Effector CD4-positive, alpha-beta T cell (primary cell): Measurements from ENCODE around the gene CFAP57. TPM values are rescaled to one million over a fixed set of nuclear protein-coding genes. Genes with fewer than 3 reads are reported as not detected.
"Not testable (repeated sequence)": the region's sequence is repeated elsewhere in the genome, so short reads cannot be mapped to it uniquely, and the experiment has no call there.

Experiments
- DNase-seq: peaks from one replicate; pipeline ENCODE4 v3.0.0-alpha.2; 2020
- total RNA-seq: gene quantifications from one replicate; lab custom pipeline; 2026; lab: John Stamatoyannopoulos, UW

CFAP57 gene
- total RNA-seq = not detected

DNA sequence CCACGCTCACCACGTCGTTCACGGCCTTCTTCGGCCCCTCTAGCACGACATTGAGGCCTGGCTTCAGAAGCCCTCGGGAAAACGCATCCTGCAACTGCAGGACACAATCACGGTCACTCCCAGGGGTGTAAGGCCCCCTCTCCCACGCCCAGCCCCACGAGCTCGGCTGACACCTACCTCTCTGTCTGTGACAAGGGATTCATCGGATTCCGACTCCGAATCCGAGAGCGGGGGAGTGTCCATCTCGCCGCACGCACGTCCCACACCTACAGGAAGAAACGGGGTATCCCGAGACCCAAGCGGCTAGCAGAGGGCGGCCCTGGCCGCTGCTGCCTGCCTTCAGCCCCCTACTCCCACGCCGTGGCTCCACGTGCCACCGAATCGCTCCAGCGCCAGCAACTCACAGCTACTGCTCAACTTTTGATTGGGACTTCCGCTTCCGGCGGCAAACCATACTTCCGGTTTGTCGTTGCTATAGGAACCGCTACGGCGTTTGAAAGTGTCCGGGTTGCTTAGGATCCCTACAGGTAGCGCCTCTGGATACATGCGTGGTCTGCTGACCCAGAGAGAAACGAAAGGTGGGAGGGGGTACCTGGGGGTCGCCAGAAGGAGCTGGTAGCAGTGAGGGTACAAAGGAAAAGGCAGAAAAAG, at the start of gene CFAP57, which contains the start of gene EBNA1BP2:
Gene CFAP57 (plus strand): TSS at position 455 of the 651 bp plus-strand sequence. CDS start 424 bp downstream, outside the sequence.
Gene EBNA1BP2 (minus strand): TSS at position 415 of the 651 bp plus-strand sequence. CDS start 172 bp downstream, at position 243.
- DNase-seq = peak; percentile 87

DNA sequence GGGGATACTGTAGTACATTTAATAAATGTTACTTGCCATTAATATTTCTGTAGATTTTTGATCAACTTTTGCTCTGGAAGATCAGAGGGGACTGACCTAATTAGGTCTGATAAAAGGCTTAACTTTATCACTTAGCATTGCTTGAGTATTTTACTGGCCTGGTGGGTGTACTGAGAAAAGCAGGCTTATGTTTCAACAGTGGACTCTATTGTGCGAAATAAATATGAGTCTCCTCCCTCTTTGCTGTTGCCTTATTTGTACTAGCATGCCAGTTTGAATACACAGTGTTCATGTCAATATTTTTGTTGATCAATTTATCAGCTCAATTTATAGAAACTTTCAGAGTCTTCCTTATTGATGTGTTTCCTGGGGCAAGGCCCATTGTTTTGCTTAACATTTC, 49.1 kb upstream of the CFAP57 start:
- DNase-seq = no peak

DNA sequence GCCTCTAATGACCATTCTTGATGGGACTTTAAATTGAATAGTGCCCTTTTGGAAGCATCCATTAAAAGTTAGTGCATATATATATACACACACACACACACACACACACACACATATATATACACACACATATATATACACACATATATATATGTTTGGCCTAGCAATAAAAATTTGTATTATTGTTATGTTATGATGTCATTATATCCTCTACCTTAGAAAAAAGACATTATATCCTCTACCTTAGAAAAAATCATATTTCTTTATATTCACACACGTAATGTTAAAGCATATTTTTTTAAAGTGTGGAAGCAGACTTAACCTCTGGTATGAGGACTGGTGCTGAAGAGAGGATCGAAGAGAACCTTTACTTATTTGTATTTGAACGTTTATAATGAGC, 43.3 kb upstream of the CFAP57 start:
- no peak for DNase-seq

DNA sequence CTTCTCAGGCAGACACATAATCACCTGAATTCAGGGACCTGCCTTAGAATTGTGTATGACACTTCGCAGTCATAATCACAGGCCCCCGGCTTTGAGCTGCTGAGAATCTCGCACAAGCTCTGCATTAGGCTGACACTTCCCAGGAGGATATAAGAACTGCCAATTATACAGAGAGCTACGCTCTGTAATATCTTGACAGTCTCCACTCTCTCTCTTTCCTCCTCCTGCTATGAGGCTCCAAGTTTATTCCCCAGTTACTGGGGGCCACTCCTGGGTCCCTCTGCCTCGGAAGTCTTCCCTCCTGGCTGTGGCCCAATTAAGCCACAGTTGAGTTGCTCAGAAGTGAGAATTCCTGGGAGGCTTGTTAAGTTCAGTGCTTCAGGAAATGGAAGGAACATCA, 42.7 kb upstream of the CFAP57 start:
- no peak for DNase-seq

DNA sequence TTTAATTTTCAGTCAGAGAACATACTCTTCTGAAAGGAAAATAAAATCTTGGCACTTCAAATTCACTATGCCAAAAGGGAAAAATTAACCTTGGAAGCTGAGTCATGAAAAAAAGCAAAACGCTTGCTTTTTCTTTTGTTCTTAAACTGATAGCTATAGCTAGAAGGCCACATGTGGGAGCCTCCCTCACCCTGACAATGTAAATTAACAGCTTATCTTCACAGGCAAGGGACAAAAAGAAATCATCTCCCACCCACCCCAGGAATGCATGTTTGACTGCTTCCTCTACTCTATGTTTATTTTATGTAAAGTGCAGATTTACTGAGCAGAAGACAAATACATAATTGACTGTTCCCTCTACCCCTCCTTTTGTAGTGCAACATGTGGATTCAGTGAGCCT, 38.1 kb upstream of the CFAP57 start:
- no peak for DNase-seq

DNA sequence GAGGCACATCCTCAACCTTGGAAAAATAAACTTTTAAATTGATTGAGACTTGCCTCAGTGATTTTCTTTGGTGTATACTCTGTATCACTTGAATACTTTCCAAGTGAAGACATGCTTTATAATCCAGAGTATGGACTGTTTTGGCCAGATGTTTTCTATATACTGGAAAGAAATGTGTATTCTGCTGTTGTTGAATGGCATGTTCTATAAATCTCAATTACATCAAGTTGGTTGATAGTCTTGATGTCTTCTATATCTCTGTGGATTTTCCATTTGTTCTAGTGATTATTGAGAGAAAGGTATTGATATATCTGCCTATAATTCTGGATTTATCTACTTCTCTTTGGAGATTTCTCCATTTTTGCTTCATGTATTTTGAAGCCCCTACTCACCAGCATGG, 37.5 kb upstream of the CFAP57 start:
- DNase-seq = no peak

DNA sequence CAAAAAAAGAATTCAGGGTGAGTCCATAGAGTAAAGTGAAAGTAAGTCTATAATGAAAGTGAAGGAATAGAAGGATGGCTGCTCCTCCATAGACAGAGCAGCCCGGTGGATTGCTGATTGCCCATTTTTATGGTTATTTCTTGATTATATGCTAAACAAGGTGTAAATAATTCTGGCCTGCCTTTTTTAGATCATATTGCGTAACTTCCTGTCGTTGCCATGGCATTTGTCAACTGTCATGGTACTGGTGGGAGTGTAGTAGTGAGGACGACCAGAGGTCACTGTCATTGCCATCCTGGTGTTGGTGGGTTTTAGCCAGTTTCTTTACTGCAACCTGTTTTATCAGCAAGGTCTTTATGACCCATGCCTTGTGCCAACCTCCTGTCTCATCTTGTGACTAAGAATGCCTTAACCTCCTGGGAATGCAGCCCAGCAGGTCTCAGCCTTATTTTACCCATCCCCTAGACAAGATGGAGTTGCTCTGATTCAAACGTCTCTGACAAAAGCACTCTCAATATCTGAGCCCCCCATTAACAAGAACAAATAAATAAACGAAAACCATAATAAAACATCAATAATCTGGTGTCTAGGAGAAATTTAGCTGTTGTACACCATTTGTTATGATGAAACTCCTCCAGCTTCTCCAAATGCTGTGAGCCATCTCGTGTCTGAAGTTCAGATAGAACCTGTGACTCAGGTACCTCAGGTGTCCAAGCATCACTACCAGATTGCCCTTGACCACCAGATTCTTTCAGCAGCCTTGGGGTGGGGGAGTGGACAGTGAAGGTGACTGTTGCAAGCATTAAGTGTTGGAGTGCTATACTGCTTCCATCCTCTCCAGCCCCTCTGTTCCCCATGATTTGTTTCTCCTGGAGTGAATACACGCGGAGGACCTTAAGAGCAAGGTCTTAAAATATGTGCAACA, 36.0 kb upstream of the CFAP57 start:
- no peak for DNase-seq

DNA sequence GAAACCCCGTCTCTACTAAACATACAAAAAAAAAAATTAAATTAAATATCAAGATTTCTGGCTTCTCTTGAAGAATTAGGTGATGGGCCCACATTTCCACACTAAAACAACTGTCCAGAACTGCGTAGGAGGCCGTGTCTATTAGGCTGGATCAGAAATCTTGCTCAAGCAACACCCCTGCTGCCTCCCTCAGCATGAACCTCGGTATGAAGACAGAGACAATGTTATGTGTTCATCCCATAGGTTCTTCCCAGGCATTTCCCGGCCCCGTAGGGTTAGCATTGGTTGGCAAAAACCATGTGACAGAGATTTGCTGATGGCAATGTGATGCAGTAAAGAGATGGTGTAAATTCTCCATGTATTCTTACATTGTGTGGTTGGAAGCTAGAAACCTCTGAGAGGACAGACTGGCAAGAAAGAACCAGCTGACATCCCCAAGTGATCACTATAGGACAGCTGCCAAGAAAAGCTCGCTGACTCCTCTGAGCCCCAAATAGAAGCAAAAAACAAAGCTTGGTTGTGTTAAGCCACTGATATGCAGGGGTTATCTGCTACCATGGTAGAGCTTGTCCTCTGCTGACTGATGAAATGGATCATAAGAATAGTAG, 34.6 kb upstream of the CFAP57 start:
- DNase-seq = no peak

DNA sequence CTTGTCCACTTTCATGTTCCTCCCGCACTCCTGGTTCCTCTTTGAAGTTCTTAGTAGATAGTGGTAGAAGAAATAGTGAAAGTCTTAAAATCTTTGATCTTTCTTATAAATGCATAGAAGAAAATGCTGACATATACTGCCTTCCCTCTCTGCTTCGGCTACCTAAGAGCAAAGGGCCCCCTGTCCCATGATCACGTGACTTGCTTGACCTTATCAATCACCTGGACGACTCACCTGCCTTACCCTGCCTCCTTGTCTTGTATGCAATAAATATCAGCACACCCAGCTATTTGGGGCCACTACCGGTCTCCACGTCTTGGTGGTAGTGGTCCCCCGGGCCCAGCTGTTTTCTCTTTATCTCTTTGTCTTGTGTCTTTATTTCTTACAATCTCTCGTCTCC, 32.8 kb upstream of the CFAP57 start:
- DNase-seq = not testable (repeated sequence)

DNA sequence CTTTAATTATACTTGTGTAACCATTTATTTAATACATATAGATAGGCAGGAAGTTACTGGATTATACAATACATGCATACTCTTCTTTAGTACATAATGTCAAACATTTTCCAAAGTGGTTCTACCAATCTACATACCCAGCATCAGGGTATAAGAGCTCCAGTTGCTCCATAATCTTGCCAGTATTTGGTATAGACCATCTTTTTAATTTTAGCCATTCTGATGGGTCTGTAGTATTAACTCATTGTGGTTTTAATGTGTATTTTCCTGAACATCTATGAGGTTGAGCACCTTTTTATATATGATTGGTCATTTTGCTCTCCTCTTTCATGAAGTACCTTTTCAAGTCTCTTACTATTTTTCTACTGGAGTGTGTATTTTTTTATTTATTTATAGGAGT, 32.1 kb upstream of the CFAP57 start:
- DNase-seq = no peak

DNA sequence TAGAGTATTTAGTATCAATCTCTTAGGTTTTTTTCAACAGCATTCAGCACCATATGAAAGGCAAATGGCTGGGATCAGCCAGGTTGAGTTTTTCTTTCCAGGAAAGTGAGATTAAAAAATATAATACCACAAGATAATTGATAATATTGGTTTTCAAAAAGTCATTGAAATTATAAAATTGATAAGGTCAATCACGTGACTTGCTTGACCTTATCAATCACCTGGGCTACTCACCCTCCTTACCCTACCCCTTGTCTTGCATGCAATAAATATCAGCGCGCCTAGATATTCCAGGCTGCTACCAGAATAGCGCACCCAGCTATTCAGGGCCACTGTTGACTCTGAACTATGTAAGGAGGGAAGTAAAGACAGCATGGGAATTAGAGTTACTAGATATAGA, 31.5 kb upstream of the CFAP57 start:
- no peak for DNase-seq

DNA sequence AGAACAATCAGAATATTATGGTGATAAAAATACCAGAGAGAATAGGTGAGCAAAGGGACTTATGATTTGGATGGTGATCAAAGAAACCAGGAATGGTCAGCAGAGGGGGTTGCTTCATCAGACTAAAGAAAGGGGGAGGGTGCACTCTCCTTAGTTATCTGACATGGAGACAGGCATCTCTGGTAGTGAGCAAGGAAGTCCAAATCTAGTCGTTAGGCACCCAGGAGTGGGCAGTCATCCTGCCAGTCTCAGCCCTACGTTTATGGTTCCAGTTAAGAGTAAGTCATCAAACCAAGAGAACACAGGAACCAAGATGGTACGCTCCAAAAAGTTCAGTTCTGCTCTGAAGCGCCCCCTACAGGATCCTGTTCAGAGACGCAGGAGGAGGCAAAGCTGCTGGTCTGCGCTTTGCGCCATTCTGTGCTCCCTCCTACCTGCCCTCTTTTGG, 28.7 kb upstream of the CFAP57 start:
- DNase-seq = no peak

DNA sequence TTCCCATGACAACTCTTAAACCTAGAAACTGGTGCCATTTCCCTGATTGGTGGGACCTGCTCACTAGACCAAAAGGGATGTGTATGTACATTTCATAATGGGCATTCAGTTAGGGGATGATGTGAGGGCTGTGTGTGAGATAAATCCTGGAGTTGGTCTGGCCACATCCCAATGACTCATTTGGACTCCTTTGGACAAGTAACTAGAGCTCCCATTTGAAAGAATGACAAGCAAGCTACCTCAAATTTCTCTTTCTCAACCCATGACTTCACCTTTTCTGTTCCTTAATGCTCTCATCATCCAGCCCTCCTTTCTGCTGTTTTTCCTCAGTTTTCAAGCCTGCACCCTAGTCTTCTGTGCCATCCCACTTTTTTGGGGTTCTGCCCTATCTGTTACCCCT, 27.9 kb upstream of the CFAP57 start:
- DNase-seq = no peak

DNA sequence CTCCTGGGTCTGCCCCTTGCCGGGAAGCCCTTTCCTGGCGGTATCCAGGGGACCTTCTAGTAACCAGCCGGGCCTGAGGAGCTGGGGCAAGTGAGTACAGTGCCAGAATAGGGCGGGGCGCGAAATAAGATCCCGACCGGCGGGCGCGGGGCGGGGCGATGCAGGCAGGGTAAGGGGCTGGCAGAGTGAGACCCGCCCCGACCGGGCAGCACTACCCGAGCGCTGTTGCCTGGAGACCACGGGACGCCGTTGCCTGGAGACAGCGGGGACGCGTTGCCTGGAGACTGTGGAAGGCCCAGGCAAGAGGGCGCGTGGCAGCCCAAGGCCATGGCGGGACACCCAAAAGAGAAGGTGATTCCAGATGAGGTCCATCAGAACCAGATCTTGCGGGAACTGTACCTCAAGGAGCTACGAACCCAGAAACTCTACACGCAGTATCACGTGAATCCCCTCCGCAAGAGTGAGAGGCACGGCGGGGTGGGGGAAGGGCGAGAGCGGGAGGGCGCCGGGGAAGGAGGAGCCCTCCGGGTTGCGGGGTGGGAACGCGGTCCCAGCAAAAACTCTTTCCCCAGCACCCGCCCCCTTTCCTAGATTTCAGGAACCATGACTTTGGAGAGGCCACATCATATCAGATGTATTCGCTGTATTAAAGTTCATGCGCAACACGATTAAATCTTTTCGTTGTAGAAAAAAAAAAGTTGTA, 24.4 kb upstream of the CFAP57 start:
- DNase-seq = no peak

DNA sequence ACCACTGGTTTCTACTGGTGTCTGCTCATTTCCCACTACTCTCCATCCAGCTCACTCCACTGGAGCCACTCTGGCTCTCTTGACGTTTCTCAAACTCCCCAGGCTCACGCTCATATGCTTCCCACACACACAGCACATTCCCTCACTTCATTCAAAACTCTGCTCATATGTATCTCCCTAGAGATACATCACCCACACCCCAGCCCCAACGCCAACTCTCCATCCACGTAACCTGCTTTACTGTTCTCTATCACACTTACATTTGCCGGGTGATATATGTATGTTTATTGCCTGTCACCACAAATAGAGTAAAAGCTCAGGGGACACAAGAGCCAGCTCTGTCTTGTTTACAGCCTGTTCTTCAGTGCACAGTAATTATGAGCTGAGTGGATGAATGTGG, 22.2 kb upstream of the CFAP57 start:
- DNase-seq = no peak

DNA sequence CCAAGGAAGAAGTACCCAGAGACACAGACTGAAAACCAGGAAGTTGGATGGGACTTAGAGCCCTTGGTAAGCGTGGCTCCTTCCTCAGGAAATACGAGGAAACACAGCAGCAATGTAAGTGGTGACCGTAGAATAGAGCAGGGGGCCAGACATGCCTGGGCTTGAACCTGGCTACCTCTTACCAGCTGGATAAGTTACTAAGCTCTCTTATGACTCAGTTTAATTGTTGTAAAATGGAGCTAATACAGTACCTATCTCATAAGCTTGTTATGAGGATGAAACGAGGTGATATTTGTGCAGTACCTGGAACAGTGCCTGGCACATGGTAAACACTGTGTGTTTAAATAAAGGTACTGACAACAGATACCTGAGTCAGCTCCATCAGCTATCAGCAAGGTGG, 19.3 kb upstream of the CFAP57 start:
- DNase-seq = no peak

DNA sequence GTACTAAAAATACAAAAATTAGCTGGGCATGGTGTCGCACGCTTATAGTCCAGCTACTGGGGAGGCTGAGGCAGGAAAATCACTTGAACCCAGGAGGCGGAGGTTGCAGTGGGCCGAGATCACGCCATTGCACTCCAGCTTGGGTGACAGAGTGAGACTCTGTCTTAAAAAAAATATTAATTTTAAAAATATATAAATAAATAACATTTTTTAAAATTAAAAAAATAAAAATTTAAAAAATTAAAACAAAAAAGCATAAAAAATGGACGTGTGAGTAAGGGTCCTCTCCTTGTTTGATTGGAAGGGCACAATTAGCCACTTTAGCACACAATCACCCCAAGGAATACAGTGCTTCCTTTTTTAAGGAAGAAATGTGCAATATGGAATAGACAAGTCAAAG, 18.7 kb upstream of the CFAP57 start:
- DNase-seq = no peak

DNA sequence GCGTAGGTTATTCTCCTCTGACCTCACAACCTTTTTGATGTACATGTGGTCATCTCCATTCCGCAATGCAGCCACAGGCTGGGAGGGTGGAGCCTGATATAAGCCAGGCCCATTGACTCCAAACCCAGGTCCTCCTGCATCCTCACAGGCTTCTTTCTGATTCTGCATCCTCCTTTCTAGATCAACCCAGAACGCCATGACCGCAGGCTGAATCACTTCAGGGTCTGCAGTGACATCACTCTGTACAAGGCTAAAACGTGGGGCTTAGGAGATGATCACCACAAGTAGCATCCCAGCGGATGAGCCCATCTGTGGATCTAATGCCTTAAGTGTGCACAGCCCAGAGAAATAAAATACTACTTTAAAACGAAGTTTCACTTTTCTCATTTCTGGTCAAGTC, 16.1 kb upstream of the CFAP57 start:
- DNase-seq = no peak

DNA sequence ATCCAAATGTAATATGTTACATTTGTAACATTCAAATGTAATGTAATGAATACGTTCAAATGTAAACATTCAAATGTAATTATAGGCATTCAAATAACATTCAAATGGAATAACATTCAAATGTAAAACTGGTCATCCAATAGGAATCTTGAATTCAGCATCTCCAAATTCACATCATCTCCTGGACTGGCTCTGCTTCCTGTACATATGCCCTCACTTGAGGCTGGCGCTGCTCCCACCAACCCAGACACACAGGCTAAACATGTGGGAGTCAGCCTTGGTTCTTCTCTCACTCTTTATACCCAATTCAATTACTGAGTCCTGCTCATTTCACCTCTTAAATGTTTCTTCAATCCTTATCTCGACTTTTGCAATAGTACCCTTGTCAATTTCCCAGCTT, 7.0 kb upstream of the CFAP57 start:
- no peak for DNase-seq

DNA sequence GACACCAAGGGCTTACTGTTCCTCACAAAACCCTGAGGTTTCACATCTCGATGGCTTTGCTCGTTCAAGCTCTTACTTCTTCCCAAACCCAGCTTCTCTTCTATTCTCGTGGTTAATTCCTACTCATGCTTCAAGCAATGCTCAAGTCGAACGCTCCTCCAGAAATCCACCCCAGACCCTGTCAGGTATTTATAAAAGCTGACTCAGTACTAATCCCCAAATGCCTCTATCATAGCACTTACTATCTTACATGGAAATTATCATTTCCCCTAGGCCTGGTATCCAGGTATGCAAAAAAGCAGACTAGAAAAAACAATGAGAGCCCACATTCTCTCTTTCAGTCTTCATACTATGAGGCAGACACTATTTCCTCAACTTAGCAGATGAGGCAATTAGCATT, 6.4 kb upstream of the CFAP57 start:
- DNase-seq = no peak

DNA sequence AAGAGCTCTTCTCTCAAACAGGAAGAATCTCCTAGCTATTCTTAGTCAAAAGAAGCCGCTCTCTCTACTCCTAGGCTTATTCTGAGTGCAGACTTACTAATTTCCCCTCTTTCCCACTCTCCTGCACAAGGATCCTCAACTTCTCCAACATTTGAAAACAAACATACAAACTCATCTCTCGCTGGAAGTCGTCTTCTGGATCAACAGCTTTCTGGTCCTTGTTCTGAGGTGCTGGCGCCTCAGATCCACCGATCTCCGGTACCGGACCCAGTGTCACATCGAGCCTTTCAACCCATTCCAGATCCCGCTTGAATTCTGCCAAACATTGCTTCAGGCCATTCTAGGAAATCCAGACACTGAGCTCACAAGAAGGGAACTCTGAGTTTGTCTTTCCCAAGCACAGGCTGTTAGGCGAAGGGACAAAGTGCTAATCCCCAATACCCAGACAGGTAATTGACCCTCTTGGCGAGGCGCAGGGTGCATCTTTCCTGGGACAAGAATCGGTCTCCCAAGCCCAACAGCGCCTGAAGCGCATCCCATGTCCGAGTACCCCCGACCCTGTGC, 736 bp upstream of the CFAP57 start:
- DNase-seq = no peak

DNA sequence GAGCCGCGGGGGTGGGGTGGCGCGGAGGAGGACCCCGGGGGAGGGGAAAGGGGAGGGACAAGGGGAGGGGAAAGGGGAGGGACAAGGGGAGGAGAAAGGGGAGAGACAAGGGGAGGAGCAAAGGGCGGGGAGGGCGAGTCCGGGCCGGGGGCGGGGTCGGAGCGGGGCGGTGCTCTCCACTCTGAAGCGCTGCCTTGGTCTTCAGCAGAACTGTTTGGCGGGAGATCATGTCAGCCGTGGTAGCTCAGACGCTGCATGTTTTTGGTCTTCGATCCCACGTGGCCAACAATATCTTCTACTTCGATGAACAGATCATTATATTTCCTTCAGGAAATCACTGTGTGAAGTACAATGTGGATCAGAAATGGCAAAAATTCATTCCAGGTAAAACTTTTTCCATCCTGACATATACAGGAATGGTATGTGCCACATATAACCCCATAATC, 420 bp downstream of the CFAP57 start:
- DNase-seq = peak; percentile 78

DNA sequence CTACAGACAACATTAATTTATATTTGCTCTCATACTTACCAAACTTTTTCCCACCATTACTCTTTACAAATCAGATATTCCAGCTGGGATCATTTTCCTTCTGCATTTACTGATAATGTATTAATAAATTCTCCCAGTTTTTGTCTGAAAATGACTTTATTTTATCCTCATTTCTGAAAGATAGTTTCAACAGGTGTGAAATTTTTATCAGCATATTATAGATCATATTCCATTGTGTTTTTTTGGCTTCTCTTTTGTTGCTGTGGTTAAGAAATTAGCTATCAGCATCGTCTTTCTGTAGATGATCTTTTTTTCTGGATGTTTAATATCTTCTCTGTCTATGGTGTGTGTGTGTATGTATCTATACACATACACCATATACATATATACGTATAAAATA, 2.7 kb downstream of the CFAP57 start:
- no peak for DNase-seq
